LNCAP (cell line): Measurements from ENCODE around the gene SOCS7.

Source experiments
- TF ChIP-seq, protein P1 (sequence below): fragments of 450-650 bp; IDR thresholded peaks from 2 replicates; pipeline ENCODE4 v1.5.1; 2017; ENCODE audit warnings: mild to moderate bottlenecking

SOCS7 gene

DNA sequence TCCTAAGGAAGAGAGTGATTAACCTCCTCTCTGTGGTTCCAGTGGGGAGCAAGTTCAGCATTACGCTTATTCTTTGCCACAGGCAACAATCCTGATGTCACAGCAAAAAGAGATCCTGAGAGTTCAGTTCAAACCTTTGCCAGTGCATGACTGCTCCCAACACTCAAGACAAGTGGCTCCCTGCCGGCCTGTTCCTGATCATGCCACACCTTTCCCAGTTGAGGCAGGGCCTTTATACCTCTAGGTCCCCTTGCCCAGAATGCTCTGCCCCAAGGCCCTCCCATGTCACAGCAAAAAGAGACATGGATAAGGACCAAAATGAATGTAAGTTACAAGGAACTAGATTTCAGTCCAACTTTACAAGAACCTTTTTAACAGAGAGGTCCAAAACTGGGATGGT lies 45.6 kb downstream of the SOCS7 start:
- TF ChIP-seq, protein P1, sequence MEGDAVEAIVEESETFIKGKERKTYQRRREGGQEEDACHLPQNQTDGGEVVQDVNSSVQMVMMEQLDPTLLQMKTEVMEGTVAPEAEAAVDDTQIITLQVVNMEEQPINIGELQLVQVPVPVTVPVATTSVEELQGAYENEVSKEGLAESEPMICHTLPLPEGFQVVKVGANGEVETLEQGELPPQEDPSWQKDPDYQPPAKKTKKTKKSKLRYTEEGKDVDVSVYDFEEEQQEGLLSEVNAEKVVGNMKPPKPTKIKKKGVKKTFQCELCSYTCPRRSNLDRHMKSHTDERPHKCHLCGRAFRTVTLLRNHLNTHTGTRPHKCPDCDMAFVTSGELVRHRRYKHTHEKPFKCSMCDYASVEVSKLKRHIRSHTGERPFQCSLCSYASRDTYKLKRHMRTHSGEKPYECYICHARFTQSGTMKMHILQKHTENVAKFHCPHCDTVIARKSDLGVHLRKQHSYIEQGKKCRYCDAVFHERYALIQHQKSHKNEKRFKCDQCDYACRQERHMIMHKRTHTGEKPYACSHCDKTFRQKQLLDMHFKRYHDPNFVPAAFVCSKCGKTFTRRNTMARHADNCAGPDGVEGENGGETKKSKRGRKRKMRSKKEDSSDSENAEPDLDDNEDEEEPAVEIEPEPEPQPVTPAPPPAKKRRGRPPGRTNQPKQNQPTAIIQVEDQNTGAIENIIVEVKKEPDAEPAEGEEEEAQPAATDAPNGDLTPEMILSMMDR, result no peak

DNA sequence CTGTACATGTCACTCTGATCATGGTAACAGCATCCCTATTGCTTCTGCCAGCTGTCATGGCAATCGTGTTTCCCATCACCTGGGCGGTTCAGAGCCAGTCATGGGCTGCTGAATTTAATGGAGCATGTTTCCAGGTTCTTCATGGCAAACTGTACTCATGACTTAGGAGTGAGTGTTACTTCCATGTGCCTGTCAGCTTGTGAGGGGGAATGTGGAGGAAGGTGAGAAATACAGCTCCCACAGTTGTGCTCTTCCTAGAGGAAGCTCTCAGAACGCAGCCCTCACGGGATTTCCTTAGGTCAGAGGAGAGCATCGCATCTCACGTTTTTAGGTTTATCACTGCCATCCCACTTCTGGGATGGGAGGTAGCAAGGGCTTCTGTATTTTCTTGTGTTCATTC lies 48.6 kb downstream of the SOCS7 start:
- TF ChIP-seq, protein P1, result no peak

DNA sequence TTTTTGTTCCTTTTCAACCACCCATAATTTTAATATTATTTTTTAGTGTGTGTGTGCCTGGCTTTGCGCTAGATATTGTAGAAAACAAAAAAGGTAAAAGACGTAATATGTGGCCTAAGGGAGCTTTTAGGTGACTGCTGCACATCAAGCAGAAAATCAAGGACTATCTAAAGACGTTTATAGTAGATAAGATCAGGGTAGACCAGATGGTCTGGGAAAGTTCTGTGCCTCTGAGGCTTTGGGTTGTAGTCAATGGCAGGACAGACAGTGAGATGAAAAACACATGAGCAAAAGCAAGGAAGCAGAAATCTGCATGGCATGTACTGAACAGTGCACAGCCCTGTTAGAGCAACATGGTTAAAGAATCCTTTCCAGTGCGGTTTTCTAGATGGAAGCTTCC lies 49.8 kb downstream of the SOCS7 start:
- TF ChIP-seq, protein P1, result no peak

DNA sequence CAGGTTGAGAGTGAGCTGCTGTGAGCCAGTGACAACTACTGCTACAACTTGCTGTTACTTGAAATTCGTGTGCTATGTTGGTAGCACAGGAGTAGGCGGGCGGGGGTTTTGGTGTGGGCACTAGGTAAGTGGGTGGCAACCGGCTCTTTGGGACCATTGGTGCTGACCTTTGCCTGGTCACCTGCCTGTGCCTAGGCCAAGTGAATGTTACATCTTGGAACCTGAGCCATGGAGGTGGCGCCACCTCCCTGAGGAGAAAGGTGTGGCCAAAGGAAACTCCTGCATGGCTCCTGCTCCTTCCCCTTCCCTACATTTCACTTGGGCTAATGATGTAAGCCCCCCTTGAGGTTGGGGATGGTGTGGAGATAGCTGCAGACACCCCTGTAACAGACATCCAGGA lies 51.3 kb downstream of the SOCS7 start:
- TF ChIP-seq, protein P1, result no peak

DNA sequence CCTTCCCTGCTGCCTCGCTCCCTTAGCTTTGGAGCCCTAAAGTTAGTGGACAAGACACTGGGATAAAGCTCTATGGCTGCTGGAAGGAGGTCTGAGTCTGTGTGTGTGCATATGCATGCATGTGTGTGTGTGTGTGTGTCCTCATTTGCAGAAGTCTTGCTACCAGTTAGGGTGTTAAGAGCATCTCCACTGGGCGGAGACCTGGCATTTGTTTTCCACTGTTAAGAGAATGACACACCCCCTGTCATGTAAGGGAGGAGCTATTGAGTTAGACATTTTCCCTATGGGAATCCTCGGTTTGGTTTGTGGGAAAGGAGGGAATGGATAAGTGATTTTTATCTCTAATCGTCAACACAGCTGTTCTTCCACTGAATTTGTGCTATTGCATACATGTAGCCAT lies 51.8 kb downstream of the SOCS7 start:
- TF ChIP-seq, protein P1, result no peak

DNA sequence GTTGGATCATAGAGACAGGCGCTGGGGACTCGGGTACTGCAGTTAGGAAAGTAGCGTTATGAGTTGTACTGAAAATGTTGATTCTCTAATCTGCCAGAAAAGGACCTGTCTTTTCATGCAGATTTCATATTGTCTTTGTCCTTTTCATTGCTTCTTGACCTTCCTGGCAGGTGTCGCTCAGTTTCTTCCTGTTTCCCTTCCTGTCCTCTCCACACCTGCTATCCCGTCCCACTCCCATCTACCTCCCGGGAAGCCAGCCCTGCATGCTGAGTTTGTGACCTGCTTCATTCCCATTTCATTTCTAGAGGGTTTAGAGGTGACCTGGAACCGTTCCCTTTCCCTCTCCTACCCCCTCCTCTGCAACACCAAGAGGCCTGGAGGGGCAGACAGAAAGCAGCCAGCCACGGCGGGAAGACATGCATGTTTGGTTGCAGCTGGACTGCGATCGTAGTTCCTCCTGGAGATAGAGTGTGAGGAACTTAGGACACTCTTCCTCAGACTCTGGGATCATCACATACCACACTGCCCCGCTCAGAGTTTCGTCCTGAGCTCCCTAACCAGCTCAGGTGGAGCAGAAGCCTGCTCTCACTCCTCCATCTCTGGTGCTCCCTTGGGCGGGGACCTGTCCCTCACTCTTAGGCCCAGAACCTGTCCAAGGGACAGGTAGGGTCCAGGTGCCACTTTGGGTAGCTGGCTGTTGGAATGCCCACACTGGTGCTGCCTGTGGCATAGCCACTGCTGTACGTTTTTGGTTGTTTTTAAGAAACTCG lies 52.7 kb downstream of the SOCS7 start:
- TF ChIP-seq, protein P1, result no peak

DNA sequence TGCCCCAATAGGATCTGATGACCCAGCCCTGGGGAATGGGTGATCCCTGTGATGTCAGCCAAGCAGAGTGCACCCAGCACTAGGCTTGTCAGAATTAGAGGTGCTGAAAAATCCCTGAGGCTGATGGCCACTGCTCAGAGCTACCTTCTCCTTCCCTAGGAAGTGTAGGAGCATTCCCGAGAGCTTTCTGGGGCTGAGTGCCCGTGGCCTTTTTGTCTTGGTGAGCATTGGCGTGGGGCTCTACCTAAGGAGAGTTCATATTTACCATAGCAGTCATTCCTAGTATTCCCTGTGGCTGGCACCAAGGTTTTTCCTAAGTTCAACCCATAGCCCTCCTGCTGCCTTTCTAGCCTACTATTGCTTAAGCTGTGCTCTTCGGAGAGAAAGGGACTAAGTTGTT lies 54.0 kb downstream of the SOCS7 start:
- TF ChIP-seq, protein P1, result no peak

DNA sequence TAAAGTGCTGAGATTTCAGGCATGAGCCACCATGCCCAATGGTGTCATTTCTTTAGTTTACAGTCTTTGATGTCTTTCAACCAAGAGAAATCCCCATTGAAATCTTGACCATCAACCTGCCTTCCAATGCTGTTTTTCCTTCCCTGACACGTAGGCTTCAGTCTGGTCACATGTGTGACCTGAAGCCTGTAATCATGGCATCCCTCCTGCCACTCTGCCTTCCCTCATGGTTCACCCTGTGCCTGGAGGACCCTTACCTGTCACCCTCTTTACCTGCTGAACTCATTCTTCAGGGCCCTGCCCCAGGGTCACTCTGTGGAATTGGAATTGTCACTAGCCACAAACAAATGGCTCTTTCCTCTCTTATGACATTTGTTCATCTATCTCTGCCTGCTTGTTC lies 58.6 kb downstream of the SOCS7 start:
- TF ChIP-seq, protein P1, result no peak
